Esophagus muscularis mucosa (tissue), 3 donors: ENCODE data around the gene SUGP2.

ENCODE experiments used
- CTCF ChIP-seq, 3 experiments: fragments of 200-600 bp in 2 of 3; fragments of 450-650 bp in 1 of 3; sonication (generic) in 2 of 3; IDR thresholded peaks; one replicate each; pipeline ENCODE4 v1.5.1; 2017 to 2019; ENCODE audit warnings: antibody characterized with exemption in 3 of 3, mild to moderate bottlenecking in 2 of 3, moderate library complexity in 1 of 3
- POLR2A ChIP-seq: fragments of 450-650 bp; IDR thresholded peaks from one replicate; pipeline ENCODE4 v1.6.1; 2017; ENCODE audit warnings: antibody characterized with exemption, moderate library complexity, mild to moderate bottlenecking, low read depth
- POLR2AphosphoS5 ChIP-seq, 2 donors: sonication (generic); formaldehyde crosslinking; IDR thresholded peaks; one replicate each; pipeline ENCODE4 v1.6.1; 2017; ENCODE audit warnings: antibody characterized with exemption in 2 of 2

- no peak for TF ChIP-seq CTCF (IDR thresholded peaks at IDR 0.05)
- no peak for TF ChIP-seq POLR2A
- TF ChIP-seq POLR2AphosphoS5 (IDR thresholded peaks at IDR 0.05) = no peak
These were observed 897 bp upstream of the SUGP2 start for GRCh38 chr19:19034204-19034624.
